Suppressor macrophage treated with lipopolysaccharide for 1 hour (primary cell): Measurements from ENCODE around the gene S100A9.
"Not testable (repeated sequence)": the region's sequence is repeated elsewhere in the genome, so short reads cannot be mapped to it uniquely, and the experiment has no call there.

Experiments used
- DNase-seq, 3 donors: peaks; one replicate each; pipeline ENCODE4 v3.0.0-alpha.2; 2020 to 2022

S100A9 gene

DNA sequence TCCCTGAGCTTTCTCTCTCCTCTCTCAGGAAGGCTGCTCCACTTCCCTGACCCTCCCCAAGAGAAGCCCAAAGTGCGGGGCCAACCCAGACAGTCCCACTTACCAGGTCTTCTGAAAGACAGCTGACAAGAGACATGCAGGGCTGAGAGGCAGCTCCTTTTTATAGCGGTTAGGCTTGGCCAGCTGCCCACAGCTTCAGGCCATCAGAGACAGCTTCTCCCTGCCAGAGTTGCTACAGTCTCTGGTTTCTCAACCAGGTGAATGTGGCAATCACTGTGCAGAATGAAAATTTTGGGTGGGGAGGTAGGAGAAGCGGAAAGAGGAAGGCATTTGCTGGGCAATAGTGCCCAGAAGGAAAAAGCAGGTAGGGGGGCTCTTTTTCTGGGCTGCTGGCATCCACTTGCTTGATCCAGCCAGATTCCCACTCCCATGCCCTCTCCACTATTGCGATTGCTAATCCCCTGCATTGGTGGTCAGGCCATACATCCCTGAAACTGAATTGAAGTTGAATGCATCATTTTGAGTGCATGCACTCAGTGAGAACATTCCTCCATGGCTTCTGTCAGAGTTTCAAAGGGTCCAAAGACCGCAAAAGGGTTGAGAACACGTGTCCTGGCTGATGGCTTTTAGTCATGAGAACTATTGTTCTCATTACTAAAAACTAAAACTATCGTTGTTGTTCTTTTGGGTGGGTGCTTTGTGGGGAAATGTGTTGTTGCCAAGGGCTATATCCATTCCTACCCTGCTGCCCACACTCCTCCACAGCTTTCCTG, 33.5 kb downstream of the S100A9 start, which contains the start of gene S100A8:
Gene S100A8, minus strand, starts transcription at position 136 of the 773 bp plus-strand sequence. CDS start 538 bp downstream, outside the sequence.
- DNase-seq = peak; percentile 36 to 50 (median 48)

DNA sequence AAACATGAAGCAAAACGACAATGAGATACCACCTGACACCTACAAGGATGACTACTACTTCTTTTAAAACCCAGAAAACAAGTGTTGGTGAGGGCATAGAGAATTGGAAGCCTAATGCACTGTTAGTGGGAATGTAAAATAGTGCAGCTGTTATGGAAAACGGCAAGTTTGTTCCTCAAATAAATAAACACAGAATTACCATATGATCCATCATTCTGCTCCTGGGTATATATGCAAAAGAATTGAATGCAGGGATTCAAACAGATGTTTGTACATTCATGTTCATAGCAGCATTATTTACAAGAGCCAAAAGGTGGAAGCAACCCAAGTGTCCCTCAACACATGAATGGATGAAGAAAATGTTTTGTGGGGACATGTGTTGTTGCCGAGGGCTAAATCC, 34.6 kb downstream of the S100A9 start:
- DNase-seq = no peak

DNA sequence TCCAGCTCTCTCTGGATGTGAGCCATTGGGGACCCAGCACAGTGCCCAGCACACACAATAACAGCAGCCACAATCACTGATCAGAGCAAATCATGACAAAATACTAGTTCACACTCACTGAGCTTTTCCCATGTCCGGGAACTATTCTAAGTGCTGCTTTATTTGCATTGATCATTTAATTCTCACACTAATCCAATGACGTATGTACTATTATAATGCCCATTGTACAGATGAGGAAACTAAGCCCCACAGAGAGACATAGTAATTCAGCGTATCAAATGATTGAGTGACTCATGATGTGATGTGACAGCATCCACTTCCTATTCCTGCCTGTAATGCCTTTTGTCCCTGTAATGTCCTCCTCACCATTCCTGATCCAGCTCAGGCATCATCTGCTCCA, 35.2 kb downstream of the S100A9 start:
- no peak for DNase-seq

- DNase-seq = no peak
Measured at GRCh38 chr1:153393926-153394325, 36.3 kb downstream of the S100A9 start.

- no peak for DNase-seq
Measured at GRCh38 chr1:153394391-153394790, 36.7 kb downstream of the S100A9 start.

GRCh38 chr1:153395136-153395685, 37.6 kb downstream of the S100A9 start:
- no peak for DNase-seq

DNA sequence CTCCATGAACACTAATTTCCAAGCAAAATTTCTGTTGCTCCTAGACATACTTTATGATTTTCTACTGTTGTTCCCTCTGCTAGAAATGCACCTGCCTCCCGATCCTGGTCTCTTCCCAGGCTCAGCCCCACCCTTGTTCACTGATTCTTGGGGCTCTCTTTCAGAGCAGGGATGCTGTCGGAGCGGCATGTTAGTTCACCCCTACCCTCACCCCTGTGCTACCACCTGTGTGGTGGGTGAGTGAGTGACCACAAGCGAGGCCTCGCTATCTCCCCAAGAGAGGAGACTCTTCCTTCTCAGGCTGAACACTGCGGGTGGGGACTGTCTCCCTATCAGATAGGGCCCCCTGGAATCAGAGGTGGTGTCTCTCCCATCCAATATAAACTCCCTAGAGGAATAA, 38.1 kb downstream of the S100A9 start:
- DNase-seq = no peak

- DNase-seq = no peak
Measured at GRCh38 chr1:153396461-153396860, 38.8 kb downstream of the S100A9 start.

GRCh38 chr1:153397051-153397923, 39.6 kb downstream of the S100A9 start:
- no peak for DNase-seq

DNA sequence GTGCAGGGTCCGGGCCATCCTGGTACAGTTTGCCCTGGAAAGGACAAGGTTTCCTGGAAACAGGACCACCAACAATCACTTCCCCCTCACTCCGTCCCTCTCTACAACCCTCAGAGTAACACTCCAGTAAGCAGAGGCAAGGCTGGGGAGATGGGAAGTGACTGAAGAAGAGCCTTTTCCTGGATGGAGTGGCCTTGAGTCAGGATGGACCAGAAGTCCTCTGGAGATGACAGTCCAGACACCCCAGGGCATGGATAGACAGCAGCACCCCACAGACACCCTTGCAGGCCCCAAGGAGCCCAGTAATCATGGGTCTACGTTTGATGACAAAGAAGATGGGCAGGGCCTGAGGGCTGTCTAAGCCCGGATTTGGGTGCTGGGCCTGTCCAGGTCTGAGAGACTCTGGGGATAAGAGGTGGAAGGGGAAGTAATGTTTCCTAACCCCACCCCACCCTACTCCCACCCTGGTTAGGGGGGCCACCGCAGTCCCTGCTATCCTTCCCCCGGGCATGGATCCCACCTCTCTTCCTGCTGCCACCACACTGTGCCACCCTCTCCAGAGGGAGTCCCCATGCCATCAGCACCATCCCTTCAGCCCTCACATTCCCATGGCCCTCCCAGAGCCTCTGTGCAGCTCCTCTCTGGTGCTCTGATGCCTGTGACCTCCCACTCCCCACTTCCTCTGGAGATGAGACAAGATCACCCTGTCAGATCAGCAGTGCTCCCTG, 40.4 kb downstream of the S100A9 start:
- DNase-seq = no peak

GRCh38 chr1:153399401-153400055, 41.9 kb downstream of the S100A9 start:
- no peak for DNase-seq

DNA sequence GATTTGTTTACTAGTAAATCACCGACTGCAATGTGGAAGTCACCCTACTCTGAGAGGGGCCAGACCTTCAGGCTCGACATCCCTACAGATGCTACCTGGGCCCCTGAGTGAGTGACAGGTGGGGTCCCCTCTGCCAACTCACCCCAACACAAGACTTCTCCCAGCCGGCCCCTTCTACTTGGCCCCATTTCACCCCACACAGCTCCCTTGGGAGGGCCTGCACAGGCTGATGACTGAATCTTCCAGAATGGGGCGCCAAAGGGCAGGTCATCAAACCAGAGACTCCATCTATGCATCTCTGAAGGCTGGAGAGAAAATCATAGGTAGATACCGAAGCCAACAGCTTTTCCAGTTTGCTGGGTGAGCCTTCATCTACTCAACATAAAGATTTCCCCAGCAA, 42.6 kb downstream of the S100A9 start:
- DNase-seq = no peak

DNA sequence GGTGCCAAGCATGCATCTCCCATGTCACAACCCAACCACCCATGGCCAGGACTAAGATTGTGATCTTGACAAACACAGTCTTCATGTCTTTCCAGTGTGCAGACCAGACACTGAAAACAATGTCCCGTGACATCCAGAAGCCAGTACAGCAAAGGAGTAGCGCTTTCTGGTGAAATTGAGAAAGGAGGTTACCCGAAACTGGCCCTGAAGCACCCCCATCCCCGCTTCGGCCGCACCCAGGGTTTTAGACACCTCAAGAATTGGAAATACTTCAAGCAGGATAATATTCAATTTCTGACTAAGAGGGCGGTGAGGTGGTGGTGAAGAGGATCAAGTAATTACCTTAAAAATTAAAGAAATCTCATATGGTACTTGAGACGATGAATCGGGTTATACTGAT, 43.8 kb downstream of the S100A9 start:
- no peak for DNase-seq

- no peak for DNase-seq
Measured at GRCh38 chr1:153402226-153402625, 44.6 kb downstream of the S100A9 start.

GRCh38 chr1:153403421-153404085, 45.9 kb downstream of the S100A9 start:
- no peak for DNase-seq

DNA sequence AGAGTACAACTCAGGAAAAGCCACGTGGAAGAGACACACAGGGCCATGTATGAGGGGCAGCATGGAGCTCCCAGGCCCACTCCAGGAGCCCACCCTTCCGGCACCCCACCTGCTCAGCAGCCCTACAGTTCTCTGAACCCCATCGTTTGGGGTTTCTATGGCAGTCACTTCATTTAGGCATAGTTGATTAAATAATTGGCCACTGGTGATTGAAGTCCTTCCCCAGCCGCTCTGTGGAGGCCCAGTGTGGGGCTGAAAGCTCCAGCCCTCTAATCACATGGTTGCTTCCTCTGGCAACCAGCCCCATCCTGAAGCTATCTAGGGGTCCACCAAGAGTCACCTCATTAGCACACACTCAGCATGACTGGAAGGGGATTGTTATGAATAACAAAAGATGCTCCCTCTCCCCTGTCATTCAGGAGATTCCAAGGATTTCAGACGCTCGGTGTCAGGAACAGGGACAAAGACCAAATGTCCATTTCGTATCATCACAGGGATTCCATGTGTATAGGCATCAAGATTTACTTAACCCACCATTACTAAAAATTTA, 46.5 kb downstream of the S100A9 start:
- no peak for DNase-seq

DNA sequence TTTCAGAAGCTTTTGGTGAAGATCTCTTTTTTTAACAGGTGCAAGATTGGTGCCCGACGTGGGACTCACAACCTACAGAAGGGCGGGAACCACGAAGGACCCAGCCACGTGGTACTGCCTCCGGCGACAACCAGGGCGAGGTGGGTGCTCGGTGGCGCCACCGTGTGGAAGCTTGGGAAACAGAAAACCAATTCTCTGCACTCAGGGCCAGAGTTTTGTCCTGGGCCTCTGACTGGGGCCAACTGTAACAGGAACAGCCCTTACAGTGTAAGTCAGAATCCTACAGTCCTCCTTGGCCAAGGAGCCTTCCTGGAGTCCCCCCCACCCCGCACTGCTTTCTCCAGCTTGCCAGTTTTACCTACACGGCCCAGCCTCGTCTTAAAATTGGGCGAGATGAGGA, 47.1 kb downstream of the S100A9 start:
- DNase-seq = peak; percentile 66 to 78 (median 78)

DNA sequence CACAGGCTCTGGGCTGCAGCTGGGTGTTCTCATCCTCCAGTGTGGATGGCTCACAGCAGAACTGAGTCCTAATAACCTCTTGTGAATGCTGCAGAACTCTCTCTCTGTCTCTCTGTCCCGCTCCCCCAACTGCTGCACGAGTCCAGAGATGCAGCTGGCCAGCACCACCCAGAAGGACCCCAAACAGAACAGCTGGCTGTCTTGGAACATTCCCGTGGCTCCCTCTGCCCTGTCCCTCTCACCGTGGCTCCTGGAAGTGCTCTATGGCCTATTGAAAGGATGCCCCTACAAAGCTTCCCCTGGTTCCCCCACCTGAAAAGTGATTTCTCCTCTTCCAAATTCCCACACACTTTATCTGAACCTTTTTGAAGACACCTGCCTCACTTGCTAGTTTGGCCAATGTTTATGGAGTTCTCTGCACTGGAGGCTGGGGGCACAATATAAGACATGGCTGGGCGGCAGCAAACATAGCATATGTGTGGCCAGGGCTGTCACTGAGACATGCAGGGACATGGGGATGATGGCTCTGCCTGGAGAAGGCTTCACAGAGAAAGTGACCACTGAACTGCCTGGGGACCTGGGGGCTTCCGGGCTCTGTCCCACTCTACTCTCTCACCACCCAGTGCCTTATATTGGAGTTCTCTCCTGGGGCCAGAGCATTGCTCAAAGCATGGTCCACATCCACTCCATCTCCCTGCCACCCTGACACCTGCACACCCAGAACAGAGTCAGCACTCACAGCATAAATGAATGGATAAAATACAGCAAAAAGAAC, 48.4 kb downstream of the S100A9 start:
- DNase-seq = not testable (repeated sequence)

GRCh38 chr1:153407274-153407673, 49.6 kb downstream of the S100A9 start:
- DNase-seq = not testable (repeated sequence)
